ENCODE measurements around the gene GCC2. TPM values are rescaled to one million over a fixed set of nuclear protein-coding genes. Genes with fewer than 3 reads are reported as not detected.

GCC2 gene
- total and polyA plus RNA-seq, 12 donors, result 9.5 to 48.0 (median 37.0) TPM

DNA sequence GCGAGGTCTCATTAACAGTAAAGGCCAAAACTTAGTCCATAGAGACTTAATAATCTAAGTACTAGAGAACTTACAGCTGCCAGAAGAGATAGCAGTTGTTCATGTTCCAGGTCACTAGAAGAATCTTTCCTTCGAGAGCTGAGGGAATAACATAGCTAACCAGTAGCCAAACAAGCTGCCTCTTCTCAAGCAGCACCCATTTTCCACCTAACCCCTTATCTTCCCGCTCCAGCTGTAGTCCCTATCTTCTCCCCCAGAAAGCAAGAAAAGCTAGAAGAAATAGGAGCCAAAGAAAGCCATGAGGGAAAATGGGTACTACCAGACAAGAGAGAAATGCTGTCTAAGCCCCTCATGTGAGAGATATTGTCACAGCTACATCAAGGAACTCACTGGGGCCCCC, 47.2 kb upstream of the GCC2 start:
- no peaks in the 10 kb centered on the region for H3K27me3 ChIP-seq
- TF ChIP-seq POLR2A (IDR thresholded peaks at IDR 0.05), result no peak
- TF ChIP-seq, protein P1, sequence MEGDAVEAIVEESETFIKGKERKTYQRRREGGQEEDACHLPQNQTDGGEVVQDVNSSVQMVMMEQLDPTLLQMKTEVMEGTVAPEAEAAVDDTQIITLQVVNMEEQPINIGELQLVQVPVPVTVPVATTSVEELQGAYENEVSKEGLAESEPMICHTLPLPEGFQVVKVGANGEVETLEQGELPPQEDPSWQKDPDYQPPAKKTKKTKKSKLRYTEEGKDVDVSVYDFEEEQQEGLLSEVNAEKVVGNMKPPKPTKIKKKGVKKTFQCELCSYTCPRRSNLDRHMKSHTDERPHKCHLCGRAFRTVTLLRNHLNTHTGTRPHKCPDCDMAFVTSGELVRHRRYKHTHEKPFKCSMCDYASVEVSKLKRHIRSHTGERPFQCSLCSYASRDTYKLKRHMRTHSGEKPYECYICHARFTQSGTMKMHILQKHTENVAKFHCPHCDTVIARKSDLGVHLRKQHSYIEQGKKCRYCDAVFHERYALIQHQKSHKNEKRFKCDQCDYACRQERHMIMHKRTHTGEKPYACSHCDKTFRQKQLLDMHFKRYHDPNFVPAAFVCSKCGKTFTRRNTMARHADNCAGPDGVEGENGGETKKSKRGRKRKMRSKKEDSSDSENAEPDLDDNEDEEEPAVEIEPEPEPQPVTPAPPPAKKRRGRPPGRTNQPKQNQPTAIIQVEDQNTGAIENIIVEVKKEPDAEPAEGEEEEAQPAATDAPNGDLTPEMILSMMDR (IDR thresholded peaks at IDR 0.05), result no peak
- intact Hi-C loops (cut with DNase I), result no loop called here
- no peaks in the 10 kb centered on the region for H3K4me1 ChIP-seq (replicated peaks in 1 of 2)
- WGBS, 4 donors, result 64 to 83% (median 75%) methylated on average over 3 of the region's 3 CpGs
- no peaks in the 10 kb centered on the region for H3K36me3 ChIP-seq (replicated peaks in 1 of 2)
- no peak overlapping the region for H3K4me3 ChIP-seq
- H3K27ac ChIP-seq, result no peak overlapping the region
- peaks cover 0 to 9% (median 0%) of the 10 kb centered on the region in 3 donors for H3K9me3 ChIP-seq (replicated peaks in 1 of 3)
- no peak for DNase-seq

DNA sequence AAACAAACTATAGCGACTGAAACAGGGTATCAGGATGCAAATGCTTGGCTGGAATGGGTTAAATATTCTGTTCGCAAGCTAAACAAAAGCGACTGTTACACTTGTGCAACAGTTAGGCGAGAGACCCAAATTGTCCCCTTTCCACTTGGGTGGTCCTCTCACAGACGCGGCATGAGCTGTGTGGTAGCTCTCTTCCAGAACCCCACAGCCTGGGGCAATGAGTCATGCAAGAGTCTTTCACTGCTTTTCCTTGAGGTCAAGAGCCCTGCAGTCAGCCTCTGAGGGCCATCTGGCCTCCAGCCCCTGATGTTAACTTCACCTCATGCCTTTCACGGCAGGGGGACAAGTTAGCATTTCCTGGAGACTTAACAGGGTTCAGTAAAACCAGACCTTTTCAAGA, 45.5 kb upstream of the GCC2 start:
- peaks cover 0 to 9% (median 0%) of the 10 kb centered on the region in 3 donors for H3K9me3 ChIP-seq (replicated peaks in 1 of 3)
- H3K36me3 ChIP-seq (replicated peaks in 1 of 2), result no peaks in the 10 kb centered on the region
- DNase-seq, result no peak
- H3K27me3 ChIP-seq, result no peaks in the 10 kb centered on the region
- H3K4me1 ChIP-seq (replicated peaks in 1 of 2), result no peaks in the 10 kb centered on the region
- WGBS, 4 donors, result 40 to 47% (median 44%) methylated on average over 7 of the region's 7 CpGs
- intact Hi-C loops (cut with DNase I), result no loop called here
- TF ChIP-seq, protein P1 (IDR thresholded peaks at IDR 0.05), result no peak
- TF ChIP-seq POLR2A (IDR thresholded peaks at IDR 0.05), result no peak
- no peak overlapping the region for H3K4me3 ChIP-seq
- H3K27ac ChIP-seq, result no peak overlapping the region

DNA sequence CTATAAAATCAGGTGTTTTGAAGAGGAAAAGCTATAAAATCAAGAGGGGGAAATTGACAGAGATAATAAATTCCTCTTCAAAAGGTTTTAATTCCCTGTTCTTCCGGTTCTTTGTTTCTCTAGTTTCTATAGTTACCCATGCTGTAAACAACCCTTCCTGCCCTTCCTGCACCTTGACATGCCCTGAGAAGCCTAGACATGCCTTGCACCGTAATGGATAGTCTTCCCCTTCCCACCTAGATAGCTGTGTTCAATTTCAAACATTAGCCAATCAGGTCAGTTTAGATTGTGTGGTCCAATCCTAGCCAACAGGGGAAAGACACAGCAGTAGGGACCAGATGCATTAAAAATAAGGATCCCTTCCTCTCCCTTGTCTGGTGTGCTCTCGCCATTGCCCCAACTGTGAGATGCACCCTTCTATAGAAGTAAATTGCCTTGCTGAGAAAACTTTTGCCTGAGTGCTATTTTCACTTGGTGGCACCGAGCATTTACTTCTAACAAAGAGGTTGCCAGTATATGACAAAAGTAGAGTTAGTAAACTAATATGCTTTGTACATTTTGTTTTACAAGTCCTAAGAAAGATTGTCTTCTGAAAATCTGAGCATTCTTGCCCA, 44.1 kb upstream of the GCC2 start:
- no peak for DNase-seq
- TF ChIP-seq, protein P1 (IDR thresholded peaks at IDR 0.05), result no peak
- no peak for TF ChIP-seq POLR2A (IDR thresholded peaks at IDR 0.05)
- Histone ChIP-seq H3K4me1 (replicated peaks in 1 of 2) (no peaks in the 10 kb centered on the region), H3K4me3 (no peak overlapping the region), H3K9me3 (replicated peaks in 1 of 3) (no peaks in the 10 kb centered on the region), H3K27me3 (no peaks in the 10 kb centered on the region), H3K27ac (no peak overlapping the region), H3K36me3 (replicated peaks in 1 of 2) (no peaks in the 10 kb centered on the region)
- WGBS, 4 donors, result 77 to 89% (median 79%) methylated on average over 4 of the region's 4 CpGs
- intact Hi-C loops (cut with DNase I), result no loop called here

DNA sequence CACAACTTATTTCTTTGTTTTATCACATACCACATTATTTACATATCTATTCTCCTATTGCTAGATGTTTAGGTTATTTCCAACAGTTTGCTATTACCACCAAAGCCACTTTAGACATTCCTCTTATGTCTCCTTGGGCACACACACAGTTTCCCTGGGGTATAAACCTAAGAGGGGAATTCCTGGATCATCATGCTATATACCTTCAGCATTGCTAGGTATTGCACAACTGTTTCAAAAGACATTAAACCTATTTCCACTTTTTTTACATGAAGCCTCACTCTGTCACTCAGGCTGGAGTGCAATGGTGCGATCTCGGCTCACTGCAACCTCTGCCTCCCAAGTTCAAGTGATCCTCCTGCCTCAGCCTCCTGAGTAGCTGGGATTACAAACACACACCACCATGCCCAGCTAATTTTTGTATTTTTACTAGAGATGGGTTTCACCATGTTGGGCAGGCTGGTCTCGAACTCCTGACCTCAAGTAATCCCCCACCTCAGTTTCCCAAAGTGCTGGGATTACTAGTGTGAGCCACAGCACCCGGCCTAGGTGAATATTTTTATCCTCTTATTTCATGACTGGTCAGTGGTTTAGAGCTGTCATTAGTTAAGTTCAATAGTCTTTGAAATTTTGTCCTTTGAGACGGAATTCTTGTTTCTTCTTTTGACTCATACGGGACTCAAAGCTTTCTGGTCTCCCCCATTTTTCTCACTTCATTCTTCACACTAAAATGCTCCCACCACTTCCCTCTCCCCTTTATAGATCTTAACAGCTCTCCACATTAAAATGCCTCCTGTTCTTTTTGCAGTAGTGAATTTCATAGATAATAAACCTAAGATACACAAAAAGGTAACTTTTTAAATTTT, 40.9 kb upstream of the GCC2 start:
- Histone ChIP-seq H3K27ac (no peak overlapping the region), H3K27me3 (no peaks in the 10 kb centered on the region), H3K4me1 (replicated peaks in 1 of 2) (no peaks in the 10 kb centered on the region), H3K36me3 (replicated peaks in 1 of 2) (no peaks in the 10 kb centered on the region), H3K4me3 (no peak overlapping the region), H3K9me3 (replicated peaks in 1 of 3) (no peaks in the 10 kb centered on the region)
- DNase-seq, result no peak
- 84 to 91% (median 87%) methylated on average over 6 of the region's 6 CpGs for WGBS, 4 donors
- no peak for TF ChIP-seq POLR2A (IDR thresholded peaks at IDR 0.05)
- TF ChIP-seq, protein P1 (IDR thresholded peaks at IDR 0.05), result no peak
- intact Hi-C loops (cut with DNase I), result no loop called here
